NCI-H1436 (cell line): ENCODE results near the gene PTPRR.

Experiments
- DNase-seq: peaks from one replicate; lab custom pipeline; 2025; lab: John Stamatoyannopoulos, UW

Gene PTPRR

DNA sequence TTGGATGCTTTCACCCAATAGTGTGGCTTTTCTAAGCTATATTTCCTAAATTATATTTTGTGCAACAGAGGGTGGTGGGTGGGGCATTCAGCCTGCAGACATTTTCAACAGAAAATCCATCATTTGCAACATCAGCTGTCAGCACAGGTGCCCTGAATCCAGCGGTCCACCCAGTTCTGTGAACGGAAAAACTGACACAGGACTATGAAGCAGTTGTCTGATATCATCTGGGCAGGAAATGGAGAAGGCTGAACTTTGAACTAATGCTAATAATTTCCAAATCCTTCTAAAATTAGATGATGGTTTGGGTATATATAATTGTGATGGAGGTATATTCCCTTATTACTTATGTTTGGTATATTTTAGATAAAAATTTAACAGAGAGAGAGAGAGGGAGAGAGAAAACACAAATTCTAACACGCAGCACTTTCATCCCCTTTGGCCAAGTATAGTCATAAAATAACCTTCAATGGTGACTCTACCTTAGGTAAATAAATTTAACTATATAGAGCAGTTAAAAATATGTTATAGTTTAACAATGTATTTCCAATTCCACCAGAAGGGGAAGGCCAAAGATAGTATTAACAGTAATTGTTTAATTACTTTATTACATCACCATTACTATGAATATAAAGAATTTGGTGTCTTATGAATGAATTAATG, 225.0 kb downstream of the PTPRR start:
- DNase-seq, result no peak

DNA sequence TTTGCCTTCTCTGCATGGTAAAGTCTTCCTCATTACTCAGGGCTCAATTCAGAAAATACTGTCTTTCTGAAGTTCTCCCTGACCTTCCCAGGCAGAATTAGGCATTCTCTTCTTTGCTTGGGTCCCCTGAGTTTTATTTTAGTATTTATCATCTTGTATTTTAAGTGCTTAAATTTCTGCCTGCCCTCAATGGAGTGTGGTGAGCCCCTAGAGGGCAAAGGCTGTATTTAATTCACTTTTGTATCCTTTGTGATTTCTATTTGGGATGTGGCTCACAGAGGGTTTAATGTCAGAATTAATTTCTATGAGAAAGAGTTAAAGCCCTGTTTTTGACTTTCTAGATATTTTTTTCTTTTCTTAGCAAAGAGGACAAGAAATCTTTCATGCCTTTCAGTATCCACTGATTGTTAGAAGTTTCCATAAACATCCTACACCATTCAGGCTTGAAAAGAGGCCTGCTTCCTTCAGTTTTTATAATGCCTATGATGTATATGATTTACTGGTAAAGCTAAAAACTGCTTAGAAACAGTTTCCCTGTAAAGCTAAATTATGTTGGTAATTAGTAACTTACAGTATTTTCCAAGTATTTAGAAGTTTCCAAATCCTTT, 227.8 kb downstream of the PTPRR start:
- DNase-seq, result no peak

DNA sequence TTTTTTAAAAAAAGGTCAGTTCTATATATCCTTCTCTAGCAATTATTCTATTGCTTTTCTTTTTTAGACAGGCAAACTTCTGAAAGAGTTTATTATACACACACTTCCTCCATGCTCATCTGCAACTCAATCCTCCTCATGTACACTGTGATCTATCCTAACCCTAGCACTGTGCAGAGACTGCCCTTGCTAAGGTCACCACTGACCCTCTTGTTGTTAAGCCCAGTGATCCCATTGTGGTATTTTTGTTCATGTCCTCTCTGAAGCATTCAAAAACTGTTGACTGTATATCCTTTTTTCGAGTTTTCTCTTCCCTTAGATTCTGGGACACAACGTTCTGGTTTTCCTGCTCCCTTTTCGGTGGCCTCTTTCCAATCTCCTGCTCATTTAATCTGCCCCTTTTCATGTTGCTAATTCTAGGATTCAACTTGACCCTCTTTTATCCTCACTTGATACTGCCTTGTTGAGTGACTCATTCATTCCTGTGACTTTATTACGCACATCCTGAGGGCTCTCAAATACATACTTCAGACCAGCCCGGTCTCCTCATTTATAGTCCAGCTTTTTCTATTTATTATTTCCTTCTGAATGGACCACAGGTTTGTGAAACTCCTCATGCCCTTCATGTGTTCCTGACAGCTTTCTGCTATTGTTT, 229.4 kb downstream of the PTPRR start:
- DNase-seq, result no peak

DNA sequence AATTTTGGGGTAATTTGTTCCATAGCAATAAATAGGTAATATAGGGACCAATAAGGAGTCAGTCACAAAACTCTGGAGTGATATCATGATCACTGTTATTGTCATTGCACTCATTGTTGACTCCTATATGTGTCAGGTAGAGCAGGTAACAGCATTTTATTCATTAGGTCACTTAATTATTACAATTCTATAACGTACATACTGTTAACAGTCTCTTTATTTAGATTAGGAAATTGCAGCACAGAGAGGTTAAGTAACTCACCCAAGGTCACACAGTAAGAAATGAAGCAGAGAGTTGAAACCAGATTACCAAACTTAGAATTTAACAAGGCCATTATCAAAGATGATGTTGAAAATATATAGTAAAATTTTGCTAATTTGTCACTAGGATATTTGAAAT, 233.6 kb downstream of the PTPRR start:
- DNase-seq, result no peak

DNA sequence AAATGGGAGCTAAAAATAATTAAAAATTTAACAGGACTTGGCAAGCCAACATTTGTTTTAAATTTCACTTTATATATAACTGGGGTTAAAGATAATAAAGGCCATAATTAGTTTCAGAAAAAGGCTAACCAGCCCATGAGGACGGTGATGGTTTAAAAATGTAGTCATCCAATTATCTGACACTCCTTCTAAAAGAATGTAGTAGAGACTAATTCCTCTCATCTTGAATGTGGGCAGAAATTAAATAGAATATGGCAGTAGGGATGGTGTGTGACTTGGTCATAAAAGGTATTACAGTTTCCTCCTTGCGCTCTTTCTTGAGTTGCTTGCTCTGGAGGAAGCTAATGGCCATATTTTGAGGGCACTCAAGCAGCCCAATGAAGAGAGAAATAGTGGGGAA, 234.2 kb downstream of the PTPRR start:
- DNase-seq, result no peak

DNA sequence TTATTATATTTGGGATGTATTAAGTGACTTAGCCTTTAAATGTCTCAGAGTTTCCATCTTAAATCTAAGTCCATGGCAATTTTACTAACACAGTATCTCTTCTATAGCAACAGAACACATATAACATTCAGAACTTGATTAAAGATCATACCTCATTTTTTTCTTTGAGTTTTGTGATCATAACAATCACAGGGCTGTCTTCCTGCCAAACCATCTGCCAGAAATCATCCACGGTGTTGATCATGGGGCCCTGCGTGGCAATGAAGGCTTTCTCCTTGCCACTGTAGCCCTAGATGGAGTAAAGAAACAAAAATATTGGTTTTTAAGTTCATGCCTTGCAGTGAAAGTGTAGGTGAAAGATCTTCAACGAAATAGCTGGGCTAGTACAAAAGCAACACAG, 236.6 kb downstream of the PTPRR start:
- no peak for DNase-seq

- DNase-seq, result peak; percentile 29
These were observed 248.8 kb downstream of the PTPRR start for GRCh38 chr12:70671698-70672097.

- DNase-seq, result no peak
These were observed 249.6 kb downstream of the PTPRR start for GRCh38 chr12:70670948-70671347.

- DNase-seq, result no peak
These were observed 253.3 kb downstream of the PTPRR start for GRCh38 chr12:70667253-70667652.

GRCh38 chr12:70666364-70666763, 254.2 kb downstream of the PTPRR start:
- DNase-seq, result no peak

DNA sequence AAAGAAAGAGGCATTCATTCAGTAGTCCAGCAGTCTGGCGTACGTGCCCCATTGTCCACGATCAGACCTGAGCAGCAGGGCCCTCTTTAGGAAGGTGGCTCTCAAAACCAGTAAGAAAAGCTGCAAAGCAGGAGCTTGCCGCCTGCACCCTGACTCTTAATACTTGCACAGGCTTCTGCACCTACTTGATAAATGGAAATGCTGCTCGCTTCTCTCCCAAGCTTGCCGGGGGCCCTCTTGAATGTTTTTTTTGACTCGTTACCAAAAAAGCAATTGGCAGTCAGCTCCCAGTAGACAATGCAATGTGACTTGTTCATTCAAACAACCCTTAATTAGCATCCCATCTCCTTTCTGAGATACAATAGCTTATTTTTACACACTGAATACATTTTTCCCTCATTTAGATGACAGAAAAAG, 256.1 kb downstream of the PTPRR start:
- DNase-seq, result peak; percentile 64

- DNase-seq, result peak; percentile 2
These were observed 256.7 kb downstream of the PTPRR start for GRCh38 chr12:70663838-70664237.

GRCh38 chr12:70661466-70662161, 258.9 kb downstream of the PTPRR start:
- no peak for DNase-seq

DNA sequence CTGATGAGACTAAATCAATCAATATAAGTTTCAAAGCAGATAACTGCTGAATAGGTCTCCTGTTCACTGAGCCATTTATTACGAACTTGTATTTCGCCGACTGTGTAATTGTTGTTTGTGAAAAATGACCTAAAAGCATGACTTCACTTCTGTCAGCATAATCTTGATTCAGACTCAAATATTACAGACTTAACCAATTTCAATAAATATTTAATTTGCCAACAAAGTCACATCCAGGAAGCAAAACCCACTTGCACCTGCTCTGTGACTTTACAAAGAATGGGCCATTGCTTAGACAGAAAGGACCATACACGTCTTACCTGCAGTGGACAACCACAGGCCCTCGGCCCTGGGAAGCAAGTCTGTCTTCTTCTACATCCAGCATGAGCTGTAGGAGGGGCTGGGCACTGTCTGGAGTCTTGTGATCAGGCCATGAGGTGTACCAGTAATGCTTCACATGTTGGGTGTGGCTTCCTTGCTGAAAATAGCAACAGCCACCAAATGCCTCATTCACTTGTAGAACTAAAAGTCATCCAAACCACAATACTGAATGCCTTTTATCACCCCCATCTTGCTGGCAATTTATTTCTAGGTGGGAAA, 259.8 kb downstream of the PTPRR start:
- no peak for DNase-seq

GRCh38 chr12:70660002-70660604, 260.4 kb downstream of the PTPRR start:
- DNase-seq, result no peak

- DNase-seq, result no peak
These were observed 261.4 kb downstream of the PTPRR start for GRCh38 chr12:70659077-70659606.

DNA sequence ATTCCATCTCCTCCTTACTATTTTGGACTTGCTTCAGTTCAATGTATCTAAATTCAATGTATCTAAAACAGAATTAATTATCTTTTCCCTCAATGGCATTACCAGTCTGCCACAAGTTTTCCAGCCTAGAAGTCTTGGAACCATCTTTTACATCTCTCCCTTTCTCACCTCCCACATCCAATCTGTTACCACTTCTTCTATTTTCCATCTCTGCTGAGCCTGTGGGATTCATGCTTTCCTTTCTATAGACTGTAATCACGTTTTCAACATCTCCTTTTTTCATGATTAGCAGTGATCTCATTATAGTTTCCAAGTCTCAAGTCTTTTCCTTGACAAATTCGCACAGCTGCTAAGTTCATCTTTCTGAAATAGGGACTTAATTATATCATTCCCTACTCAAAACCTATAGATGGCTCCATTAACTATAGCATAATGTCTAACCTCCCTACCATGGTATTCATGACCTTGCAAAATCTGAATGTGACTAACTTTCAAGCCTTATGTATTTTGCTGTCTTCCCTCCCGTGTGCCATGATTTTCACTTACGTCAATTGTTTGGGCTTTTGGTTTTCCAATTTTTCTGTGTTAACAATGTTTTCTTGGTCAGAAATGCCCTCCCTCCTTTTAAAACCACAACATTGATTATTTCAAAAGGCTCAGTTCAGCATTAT, 262.8 kb downstream of the PTPRR start:
- no peak for DNase-seq

DNA sequence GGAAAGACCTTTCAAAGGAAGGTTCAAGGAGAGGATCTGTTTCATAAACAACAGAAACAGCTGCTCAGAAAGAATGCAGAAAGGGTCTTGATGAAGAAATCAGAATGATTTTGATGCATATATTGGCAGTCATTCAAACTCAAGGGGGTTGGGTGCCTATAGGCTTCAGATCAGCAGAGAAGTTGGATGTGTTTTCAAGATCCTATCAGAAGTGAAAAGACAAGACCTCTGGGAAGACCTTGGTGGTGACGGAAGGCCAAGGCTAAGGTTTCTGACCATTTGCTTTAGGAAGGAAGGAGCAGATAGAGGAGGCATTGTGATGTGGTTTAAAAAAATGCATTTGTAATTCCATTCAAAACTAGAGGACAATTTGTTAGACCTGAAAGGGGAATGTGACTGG, 268.1 kb downstream of the PTPRR start:
- no peak for DNase-seq

DNA sequence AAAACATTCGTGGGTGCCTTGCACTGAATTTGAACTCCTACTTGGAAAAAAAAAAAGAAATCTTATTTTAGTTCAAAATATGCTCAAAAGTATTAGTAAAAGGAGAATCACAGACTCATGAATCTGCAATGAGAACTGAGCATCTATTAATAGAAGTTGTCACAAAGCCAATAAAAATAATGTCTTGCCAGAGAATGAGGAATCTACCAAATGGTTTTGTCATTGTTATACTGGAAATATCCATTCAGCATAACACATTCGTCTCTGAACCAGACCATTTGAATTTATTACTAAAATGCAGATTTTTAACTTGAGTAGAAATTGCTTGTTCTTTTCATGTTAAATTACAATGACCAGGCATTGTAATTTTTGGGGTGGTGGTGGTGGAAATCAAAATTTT, 271.7 kb downstream of the PTPRR start:
- no peak for DNase-seq

- DNase-seq, result no peak
These were observed 272.3 kb downstream of the PTPRR start for GRCh38 chr12:70648191-70648590.

DNA sequence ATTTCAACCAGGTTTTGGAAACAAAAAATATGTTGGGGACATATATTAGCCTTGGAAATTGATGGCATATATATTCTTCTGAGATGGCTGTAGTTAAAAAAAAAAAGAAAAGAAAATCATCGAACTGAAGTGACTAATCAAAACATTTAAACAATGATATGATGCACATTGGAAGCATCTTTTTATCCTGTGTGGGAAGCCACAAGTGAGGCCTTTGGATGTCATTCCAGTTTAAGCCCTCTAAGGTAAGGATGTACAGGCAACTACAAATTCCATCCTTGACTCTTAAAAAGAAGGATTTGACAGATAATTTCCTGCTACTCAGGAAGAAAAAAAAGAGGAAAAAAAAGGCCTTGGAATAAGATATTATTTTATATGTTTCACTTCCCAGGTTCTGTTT, 273.7 kb downstream of the PTPRR start:
- no peak for DNase-seq
